Stimulated activated naive CD4-positive, alpha-beta T cell treated with Interleukin-2 at 50 U/mL for 16 hours (primary cell): ENCODE measurements around the gene SCAMP2.

Experiments used
- DNase-seq: peaks from one replicate; lab custom pipeline; 2025; lab: John Stamatoyannopoulos, UW

SCAMP2 gene

GRCh38 chr15:74837482-74838136 is 35.6 kb downstream of the SCAMP2 start:
- no peak for DNase-seq

- no peak for DNase-seq
Measured at GRCh38 chr15:74836846-74837245, 36.3 kb downstream of the SCAMP2 start.

- no peak for DNase-seq
Measured at GRCh38 chr15:74835312-74835823, 37.8 kb downstream of the SCAMP2 start.

- DNase-seq, result no peak
Measured at GRCh38 chr15:74833376-74834107, 39.6 kb downstream of the SCAMP2 start.

- no peak for DNase-seq
Measured at GRCh38 chr15:74832826-74833225, 40.3 kb downstream of the SCAMP2 start.

GRCh38 chr15:74831813-74832495 is 41.2 kb downstream of the SCAMP2 start:
- DNase-seq, result no peak

- DNase-seq, result no peak
Measured at GRCh38 chr15:74830868-74831267, 42.3 kb downstream of the SCAMP2 start.

- no peak for DNase-seq
Measured at GRCh38 chr15:74829991-74830390, 43.2 kb downstream of the SCAMP2 start.

- DNase-seq, result no peak
Measured at GRCh38 chr15:74829486-74829885, 43.7 kb downstream of the SCAMP2 start.

GRCh38 chr15:74828835-74829234 is 44.3 kb downstream of the SCAMP2 start:
- DNase-seq, result no peak

GRCh38 chr15:74827614-74828013 is 45.6 kb downstream of the SCAMP2 start:
- DNase-seq, result no peak

GRCh38 chr15:74826921-74827320 is 46.2 kb downstream of the SCAMP2 start:
- DNase-seq, result no peak

- peak; percentile 20 for DNase-seq
Measured at GRCh38 chr15:74826364-74826819, 46.8 kb downstream of the SCAMP2 start, which contains the start of gene CPLX3. Gene CPLX3, plus strand, starts transcription at chr15:74826627. Its CDS starts 77 bp downstream, at chr15:74826704.

GRCh38 chr15:74825866-74826265 is 47.3 kb downstream of the SCAMP2 start:
- DNase-seq, result no peak

GRCh38 chr15:74824976-74825375 is 48.2 kb downstream of the SCAMP2 start:
- DNase-seq, result no peak

- no peak for DNase-seq
Measured at GRCh38 chr15:74823324-74823723, 49.8 kb downstream of the SCAMP2 start.

GRCh38 chr15:74822233-74822632 is 50.9 kb downstream of the SCAMP2 start:
- no peak for DNase-seq

GRCh38 chr15:74821790-74822158 is 51.4 kb downstream of the SCAMP2 start:
- DNase-seq, result no peak

- no peak for DNase-seq
Measured at GRCh38 chr15:74821091-74821789, 51.9 kb downstream of the SCAMP2 start.

- DNase-seq, result no peak
Measured at GRCh38 chr15:74820056-74820455, 53.1 kb downstream of the SCAMP2 start.

GRCh38 chr15:74817370-74817737 is 55.8 kb downstream of the SCAMP2 start:
- DNase-seq, result no peak
